Thyroid gland (tissue), 4 donors: ENCODE results near the gene IMMT.

Source experiments
- CTCF ChIP-seq, 6 experiments: fragments of 200-600 bp in 3 of 6; fragments of 450-650 bp in 3 of 6; sonication (generic) in 3 of 6; IDR thresholded peaks; one replicate each; pipeline ENCODE4 v1.5.1; 2016 to 2019; ENCODE audit warnings: antibody characterized with exemption in 6 of 6, mild to moderate bottlenecking in 2 of 6, inconsistent platforms in 1 of 6, moderate library complexity in 1 of 6
- POLR2A ChIP-seq, 2 donors: fragments of 450-650 bp; IDR thresholded peaks; one replicate each; pipeline ENCODE4 v1.6.1; 2017; ENCODE audit warnings: antibody characterized with exemption in 2 of 2, mild to moderate bottlenecking in 2 of 2, moderate library complexity in 1 of 2

GRCh38 chr2:86195808-86196387, 636 bp upstream of the IMMT start:
- TF ChIP-seq POLR2A (IDR thresholded peaks at IDR 0.05), result no peak
- TF ChIP-seq CTCF (IDR thresholded peaks at IDR 0.05), result no peak
